ENCODE data around the gene CASZ1.

Gene CASZ1

GRCh38 chr1:10613340-10613739 is 183.1 kb downstream of the CASZ1 start:
- no peaks in the 10 kb centered on the region for H3K27me3 ChIP-seq (ENCODE audit: control insufficient read depth in 1 of 2, insufficient read depth in 2 of 2, low read length in 2 of 2)
- H3K27ac ChIP-seq (ENCODE audit: low read depth, low read length) = no peak overlapping the region
- peaks cover 1 to 12% of the 10 kb centered on the region in 2 donors for H3K36me3 ChIP-seq (ENCODE audit: control insufficient read depth in 1 of 2, insufficient read depth in 2 of 2, low read length in 2 of 2)
- no peaks in the 10 kb centered on the region for H3K4me1 ChIP-seq (ENCODE audit: control insufficient read depth in 1 of 2, insufficient read depth in 2 of 2, low read length in 2 of 2)
- no peaks in the 10 kb centered on the region for H3K9me3 ChIP-seq (ENCODE audit: control insufficient read depth in 1 of 2, low read length in 2 of 2)
- no peak overlapping the region for H3K4me3 ChIP-seq (ENCODE audit: low read depth in 1 of 2, low read length in 2 of 2)
- no peak overlapping the region for H3K9ac ChIP-seq (ENCODE audit: low read depth in 1 of 2, low read length in 2 of 2)

DNA sequence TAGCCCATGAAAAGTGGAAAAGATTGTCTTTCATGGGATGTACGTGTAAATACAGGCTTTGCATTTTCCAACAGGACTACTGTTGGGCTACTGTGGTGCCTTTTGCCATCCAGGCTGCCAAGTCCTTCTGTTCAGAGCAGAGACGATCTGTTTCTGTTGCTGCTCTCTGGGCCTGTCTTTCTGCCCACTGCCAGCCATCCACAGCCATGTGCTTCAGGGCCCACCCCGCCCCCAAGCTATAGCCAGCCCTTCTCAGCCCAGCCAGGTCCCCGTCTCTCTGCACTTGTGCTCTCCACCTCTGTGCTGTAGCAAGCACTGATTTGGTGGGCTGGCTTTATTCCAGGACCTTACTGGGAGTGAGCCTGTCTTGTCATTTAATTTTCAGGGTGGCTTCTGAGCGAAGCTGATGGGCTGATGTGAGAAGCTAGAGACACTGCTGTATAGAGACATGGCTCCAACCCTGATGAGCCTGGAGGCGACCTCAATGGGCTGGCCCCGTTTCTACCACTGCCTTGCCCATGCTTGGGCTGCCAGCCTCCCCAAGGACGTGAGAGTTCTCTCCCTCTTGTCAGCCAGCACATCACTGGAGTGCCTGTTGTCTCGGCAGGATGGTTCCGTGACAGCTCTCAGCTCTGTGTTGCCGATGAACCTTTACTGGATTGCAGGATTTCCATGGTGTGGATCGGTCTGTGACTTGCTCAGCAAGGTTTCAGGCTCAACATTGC is 183.8 kb downstream of the CASZ1 start:
- Histone ChIP-seq H3K27ac (ENCODE audit: low read depth, low read length) (no peak overlapping the region), H3K4me1 (ENCODE audit: control insufficient read depth in 1 of 2, insufficient read depth in 2 of 2, low read length in 2 of 2) (no peaks in the 10 kb centered on the region), H3K27me3 (ENCODE audit: control insufficient read depth in 1 of 2, insufficient read depth in 2 of 2, low read length in 2 of 2) (no peaks in the 10 kb centered on the region), H3K9ac (ENCODE audit: low read depth in 1 of 2, low read length in 2 of 2) (no peak overlapping the region), H3K4me3 (ENCODE audit: low read depth in 1 of 2, low read length in 2 of 2) (no peak overlapping the region), H3K9me3 (ENCODE audit: control insufficient read depth in 1 of 2, low read length in 2 of 2) (no peaks in the 10 kb centered on the region), H3K36me3 (ENCODE audit: control insufficient read depth in 1 of 2, insufficient read depth in 2 of 2, low read length in 2 of 2) (peaks cover 0 to 7% of the 10 kb centered on the region in 2 donors)

DNA sequence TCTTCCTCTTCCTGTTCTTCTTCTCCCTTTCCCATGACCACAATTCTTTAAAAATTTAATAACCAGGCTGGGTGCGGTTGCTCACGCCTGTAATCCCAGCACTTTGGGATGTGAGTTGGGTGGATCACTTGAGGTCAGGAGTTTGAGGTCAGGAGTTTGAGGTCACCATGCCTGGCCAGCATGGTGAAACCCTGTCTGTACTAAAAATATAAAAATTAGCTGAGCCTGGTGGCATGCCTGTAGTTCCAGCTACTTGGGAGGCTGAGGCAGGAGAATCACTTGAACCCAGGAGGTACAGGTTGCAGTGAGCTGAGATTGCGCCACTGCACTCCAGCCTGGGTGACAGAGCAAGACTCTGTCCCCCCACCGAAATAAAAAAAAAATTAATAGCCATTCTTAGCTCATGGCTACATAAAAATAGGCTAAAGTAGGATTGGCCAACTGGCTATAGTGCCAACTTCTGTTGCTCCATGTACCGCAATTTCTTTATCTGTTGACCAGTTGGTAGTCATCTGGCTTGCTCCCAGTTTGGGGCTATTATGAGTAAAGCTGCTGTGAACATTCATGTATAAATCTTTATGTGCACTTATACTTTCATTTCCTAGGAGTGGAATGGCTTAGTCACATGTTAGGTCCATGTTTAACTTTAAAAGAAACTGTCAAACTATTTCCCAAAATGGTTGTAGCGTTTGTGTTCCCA is 185.4 kb downstream of the CASZ1 start:
- no peak overlapping the region for H3K27ac ChIP-seq (ENCODE audit: low read depth, low read length)
- no peaks in the 10 kb centered on the region for H3K4me1 ChIP-seq (ENCODE audit: control insufficient read depth in 1 of 2, insufficient read depth in 2 of 2, low read length in 2 of 2)
- H3K9ac ChIP-seq (ENCODE audit: low read depth in 1 of 2, low read length in 2 of 2) = no peak overlapping the region
- no peaks in the 10 kb centered on the region for H3K27me3 ChIP-seq (ENCODE audit: control insufficient read depth in 1 of 2, insufficient read depth in 2 of 2, low read length in 2 of 2)
- no peaks in the 10 kb centered on the region for H3K9me3 ChIP-seq (ENCODE audit: control insufficient read depth in 1 of 2, low read length in 2 of 2)
- no peak overlapping the region for H3K4me3 ChIP-seq (ENCODE audit: low read depth in 1 of 2, low read length in 2 of 2)
- H3K36me3 ChIP-seq (ENCODE audit: control insufficient read depth in 1 of 2, insufficient read depth in 2 of 2, low read length in 2 of 2) = peaks cover 0 to 9% of the 10 kb centered on the region in 2 donors

GRCh38 chr1:10608690-10609089 is 187.8 kb downstream of the CASZ1 start:
- no peak overlapping the region for H3K27ac ChIP-seq (ENCODE audit: low read depth, low read length)
- no peaks in the 10 kb centered on the region for H3K4me1 ChIP-seq (ENCODE audit: control insufficient read depth in 1 of 2, insufficient read depth in 2 of 2, low read length in 2 of 2)
- no peaks in the 10 kb centered on the region for H3K27me3 ChIP-seq (ENCODE audit: control insufficient read depth in 1 of 2, insufficient read depth in 2 of 2, low read length in 2 of 2)
- peaks cover 3 to 15% of the 10 kb centered on the region in 2 donors for H3K36me3 ChIP-seq (ENCODE audit: control insufficient read depth in 1 of 2, insufficient read depth in 2 of 2, low read length in 2 of 2)
- H3K9me3 ChIP-seq (ENCODE audit: control insufficient read depth in 1 of 2, low read length in 2 of 2) = no peaks in the 10 kb centered on the region
- H3K4me3 ChIP-seq (ENCODE audit: low read depth in 1 of 2, low read length in 2 of 2) = no peak overlapping the region
- H3K9ac ChIP-seq (ENCODE audit: low read depth in 1 of 2, low read length in 2 of 2) = no peak overlapping the region

DNA sequence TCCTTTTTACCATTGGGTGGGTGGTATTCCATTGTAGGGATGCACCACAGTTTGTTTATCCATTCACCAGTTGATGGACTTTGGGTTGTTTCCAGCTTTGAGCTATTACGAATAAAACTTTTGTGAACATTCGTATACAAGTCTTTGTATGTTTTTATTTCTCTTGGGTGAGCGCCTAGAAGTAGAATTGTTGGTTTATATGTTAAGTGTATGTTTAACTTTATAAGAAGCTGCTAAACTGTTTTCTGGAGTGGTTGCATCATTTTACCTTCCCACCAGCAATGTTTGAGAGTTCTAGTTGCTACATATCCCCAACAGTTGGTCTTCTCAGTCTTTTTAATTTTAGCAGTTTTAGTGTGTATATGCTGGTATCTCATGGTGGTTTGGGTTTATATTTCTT is 189.2 kb downstream of the CASZ1 start:
- Histone ChIP-seq H3K9me3 (ENCODE audit: control insufficient read depth in 1 of 2, low read length in 2 of 2) (no peaks in the 10 kb centered on the region), H3K27ac (ENCODE audit: low read depth, low read length) (no peak overlapping the region), H3K27me3 (ENCODE audit: control insufficient read depth in 1 of 2, insufficient read depth in 2 of 2, low read length in 2 of 2) (no peaks in the 10 kb centered on the region), H3K36me3 (ENCODE audit: control insufficient read depth in 1 of 2, insufficient read depth in 2 of 2, low read length in 2 of 2) (peaks cover 3 to 12% of the 10 kb centered on the region in 2 donors), H3K4me1 (ENCODE audit: control insufficient read depth in 1 of 2, insufficient read depth in 2 of 2, low read length in 2 of 2) (no peaks in the 10 kb centered on the region), H3K9ac (ENCODE audit: low read depth in 1 of 2, low read length in 2 of 2) (no peak overlapping the region), H3K4me3 (ENCODE audit: low read depth in 1 of 2, low read length in 2 of 2) (no peak overlapping the region)

GRCh38 chr1:10606064-10606463 is 190.4 kb downstream of the CASZ1 start:
- Histone ChIP-seq H3K9ac (ENCODE audit: low read depth in 1 of 2, low read length in 2 of 2) (no peak overlapping the region), H3K4me1 (ENCODE audit: control insufficient read depth in 1 of 2, insufficient read depth in 2 of 2, low read length in 2 of 2) (no peaks in the 10 kb centered on the region), H3K9me3 (ENCODE audit: control insufficient read depth in 1 of 2, low read length in 2 of 2) (no peaks in the 10 kb centered on the region), H3K36me3 (ENCODE audit: control insufficient read depth in 1 of 2, insufficient read depth in 2 of 2, low read length in 2 of 2) (peaks cover 3 to 19% of the 10 kb centered on the region in 2 donors), H3K27me3 (ENCODE audit: control insufficient read depth in 1 of 2, insufficient read depth in 2 of 2, low read length in 2 of 2) (no peaks in the 10 kb centered on the region), H3K4me3 (ENCODE audit: low read depth in 1 of 2, low read length in 2 of 2) (no peak overlapping the region), H3K27ac (ENCODE audit: low read depth, low read length) (no peak overlapping the region)

- H3K27me3 ChIP-seq (ENCODE audit: control insufficient read depth in 1 of 2, insufficient read depth in 2 of 2, low read length in 2 of 2) = no peaks in the 10 kb centered on the region
- no peak overlapping the region for H3K4me3 ChIP-seq (ENCODE audit: low read depth in 1 of 2, low read length in 2 of 2)
These were observed 191.5 kb downstream of the CASZ1 start for GRCh38 chr1:10604966-10605365.

GRCh38 chr1:10602936-10603335 is 193.5 kb downstream of the CASZ1 start:
- Histone ChIP-seq H3K4me3 (ENCODE audit: low read depth in 1 of 2, low read length in 2 of 2) (no peak overlapping the region), H3K36me3 (ENCODE audit: control insufficient read depth in 1 of 2, insufficient read depth in 2 of 2, low read length in 2 of 2) (peaks cover 3 to 19% of the 10 kb centered on the region in 2 donors), H3K27ac (ENCODE audit: low read depth, low read length) (no peak overlapping the region), H3K9ac (ENCODE audit: low read depth in 1 of 2, low read length in 2 of 2) (no peak overlapping the region), H3K9me3 (ENCODE audit: control insufficient read depth in 1 of 2, low read length in 2 of 2) (no peaks in the 10 kb centered on the region), H3K27me3 (ENCODE audit: control insufficient read depth in 1 of 2, insufficient read depth in 2 of 2, low read length in 2 of 2) (no peaks in the 10 kb centered on the region), H3K4me1 (ENCODE audit: control insufficient read depth in 1 of 2, insufficient read depth in 2 of 2, low read length in 2 of 2) (peaks cover 7 to 12% of the 10 kb centered on the region in 2 donors)

More at GRCh38 chr1:10604966-10605365, 191.5 kb downstream of the CASZ1 start:
- Histone ChIP-seq H3K9ac (ENCODE audit: low read depth in 1 of 2, low read length in 2 of 2) (no peak overlapping the region), H3K36me3 (ENCODE audit: control insufficient read depth in 1 of 2, insufficient read depth in 2 of 2, low read length in 2 of 2) (peaks cover 3 to 19% of the 10 kb centered on the region in 2 donors), H3K27ac (ENCODE audit: low read depth, low read length) (no peak overlapping the region), H3K9me3 (ENCODE audit: control insufficient read depth in 1 of 2, low read length in 2 of 2) (no peaks in the 10 kb centered on the region), H3K4me1 (ENCODE audit: control insufficient read depth in 1 of 2, insufficient read depth in 2 of 2, low read length in 2 of 2) (no peaks in the 10 kb centered on the region)

DNA sequence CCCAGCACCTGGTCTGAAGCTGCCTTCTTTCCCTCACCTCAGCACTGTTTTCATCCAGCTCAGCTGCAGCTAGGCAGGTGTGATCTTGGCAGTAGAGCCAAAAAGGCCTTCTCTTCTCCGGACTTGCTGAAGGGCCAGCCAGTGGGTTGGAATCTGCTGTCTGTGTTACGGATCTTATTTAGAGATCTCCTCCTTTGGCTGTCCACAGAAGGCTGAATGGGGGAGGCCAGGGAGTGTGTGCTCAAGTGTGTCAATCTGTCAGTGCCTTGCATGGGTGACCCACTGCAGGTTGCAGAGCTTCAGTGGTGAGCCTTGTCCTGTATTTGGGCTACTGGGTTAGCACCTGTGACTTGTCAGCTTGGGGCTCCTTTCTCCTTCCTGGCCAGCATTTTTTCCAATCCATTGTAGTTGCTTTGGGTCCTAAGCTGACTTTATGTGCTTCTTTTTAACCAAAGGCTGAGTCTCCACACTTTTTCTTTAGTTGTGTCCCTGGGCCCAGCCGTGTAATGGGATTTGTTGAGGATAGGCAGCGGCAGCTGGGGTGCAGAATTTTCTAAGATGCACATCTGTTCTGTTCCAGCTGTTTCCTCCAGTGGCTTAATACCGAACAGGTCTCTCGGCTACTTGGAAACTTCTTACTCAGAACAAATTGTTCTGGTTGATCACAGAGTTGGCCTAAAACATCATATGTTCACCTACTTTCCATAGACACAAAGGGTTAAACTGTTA is 194.9 kb downstream of the CASZ1 start:
- no peak overlapping the region for H3K27ac ChIP-seq (ENCODE audit: low read depth, low read length)
- no peak overlapping the region for H3K4me3 ChIP-seq (ENCODE audit: low read depth in 1 of 2, low read length in 2 of 2)
- H3K9ac ChIP-seq (ENCODE audit: low read depth in 1 of 2, low read length in 2 of 2) = no peak overlapping the region
- no peaks in the 10 kb centered on the region for H3K9me3 ChIP-seq (ENCODE audit: control insufficient read depth in 1 of 2, low read length in 2 of 2)
- peaks cover 3 to 19% of the 10 kb centered on the region in 2 donors for H3K36me3 ChIP-seq (ENCODE audit: control insufficient read depth in 1 of 2, insufficient read depth in 2 of 2, low read length in 2 of 2)
- no peaks in the 10 kb centered on the region for H3K27me3 ChIP-seq (ENCODE audit: control insufficient read depth in 1 of 2, insufficient read depth in 2 of 2, low read length in 2 of 2)
- H3K4me1 ChIP-seq (ENCODE audit: control insufficient read depth in 1 of 2, insufficient read depth in 2 of 2, low read length in 2 of 2) = peaks cover 9 to 14% of the 10 kb centered on the region in 2 donors

Data from duodenal mucosa (tissue), 2 donors.